ENCODE measurements around the gene TMEM87B. TPM values are rescaled to one million over a fixed set of nuclear protein-coding genes. Genes with fewer than 3 reads are reported as not detected.
A peak's percentile ranks its signal among the peaks of the same experiment; 100 is the strongest.

Gene TMEM87B
- total RNA-seq, 1 donor, result 33.7 TPM

DNA sequence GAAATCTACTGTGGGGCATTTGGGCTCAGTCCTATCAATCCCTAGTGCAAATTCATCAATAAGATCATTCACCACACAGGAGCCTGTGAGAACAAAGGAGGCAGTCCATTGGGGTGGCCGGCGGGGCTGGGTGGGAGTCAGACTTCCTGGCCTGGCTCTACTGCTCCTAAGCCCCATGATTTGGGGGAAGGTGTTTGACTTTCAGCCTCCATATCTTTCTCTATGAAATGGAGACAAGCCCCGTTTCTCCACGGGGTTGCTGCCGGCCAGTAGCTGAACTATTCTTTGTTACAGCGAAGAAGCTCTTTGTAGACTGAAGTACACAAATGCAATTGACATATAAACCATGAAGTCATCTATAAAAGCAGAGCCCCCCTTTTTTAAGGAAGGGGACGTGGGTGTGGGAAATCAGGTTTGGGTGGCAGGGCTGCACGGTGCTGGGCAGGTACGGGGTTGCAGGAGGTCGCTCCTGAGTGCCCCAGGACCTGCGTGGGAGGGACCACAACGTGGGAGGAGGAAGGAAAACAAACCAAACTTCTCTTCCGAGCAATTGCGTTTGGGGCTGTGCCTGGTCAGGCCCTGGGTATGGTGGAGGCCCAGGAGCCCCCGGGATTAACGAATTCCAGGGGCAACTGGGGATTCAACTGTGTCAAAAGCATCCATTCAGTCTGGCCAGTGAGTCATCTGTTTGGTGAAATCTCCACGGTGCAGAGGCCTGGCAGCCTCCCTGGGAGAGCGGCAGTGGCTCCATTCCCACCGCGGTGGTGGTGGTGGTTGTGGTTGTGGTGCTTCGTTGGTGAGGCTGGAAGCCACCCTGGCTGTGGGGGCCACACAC lies 101.3 kb downstream of the TMEM87B start:
- no peak overlapping the region for H2AFZ ChIP-seq (ENCODE audit: low read length)
- peak; percentile 99 for DNase-seq (ENCODE audit: insufficient read length, low spot score, missing footprints)

DNA sequence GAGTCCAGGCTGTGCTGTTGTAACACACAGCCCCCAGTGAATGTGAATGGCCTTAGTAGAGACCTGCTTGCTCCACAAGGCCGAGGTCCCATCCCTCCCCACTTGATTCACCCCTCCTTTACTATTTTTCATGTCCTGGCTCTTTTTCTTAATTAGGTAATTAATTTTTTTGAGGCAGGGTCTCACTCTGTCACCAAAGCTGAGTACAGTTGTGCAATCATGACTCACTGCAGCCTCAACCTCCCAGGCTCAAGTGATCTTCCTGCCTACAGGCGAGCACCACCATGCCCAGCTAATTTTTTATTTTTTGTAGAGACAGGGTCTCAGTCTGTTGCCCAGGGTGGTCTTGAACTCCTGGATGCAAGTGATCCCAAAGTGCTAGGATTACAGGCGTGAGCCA lies 102.4 kb downstream of the TMEM87B start:
- Histone ChIP-seq H2AFZ (ENCODE audit: low read length) (no peak overlapping the region), H3K9me3 (ENCODE audit: low read depth, low read length) (no peaks in the 10 kb centered on the region), H3K4me3 (ENCODE audit: insufficient read depth, low read length) (no peak overlapping the region), H3K27ac (ENCODE audit: low read depth, low read length) (peak overlapping the region; percentile 86), H3K79me2 (ENCODE audit: insufficient read depth, low read length) (no peaks in the 10 kb centered on the region), H3K36me3 (ENCODE audit: insufficient read depth, low read length) (no peaks in the 10 kb centered on the region), H4K20me1 (ENCODE audit: insufficient read depth, low read length) (no peaks in the 10 kb centered on the region), H3K4me2 (ENCODE audit: insufficient read depth, low read length) (no peak overlapping the region), H3K27me3 (ENCODE audit: insufficient read depth, low read length) (no peaks in the 10 kb centered on the region), H3K4me1 (ENCODE audit: insufficient read depth, low read length) (peaks cover 32% of the 10 kb centered on the region)
- no peak for TF ChIP-seq CTCF (IDR thresholded peaks at IDR 0.05; ENCODE audit: extremely low read depth, low read depth, low read length)
- DNase-seq (ENCODE audit: insufficient read length, low spot score, missing footprints), result no peak

More for the DNA sequence above, 101.3 kb downstream of the TMEM87B start:
- H3K4me1 ChIP-seq (ENCODE audit: insufficient read depth, low read length), result peaks cover 42% of the 10 kb centered on the region
- H4K20me1 ChIP-seq (ENCODE audit: insufficient read depth, low read length), result no peaks in the 10 kb centered on the region
- TF ChIP-seq CTCF (IDR thresholded peaks at IDR 0.05; ENCODE audit: extremely low read depth, low read depth, low read length), result no peak
- no peak overlapping the region for H3K4me3 ChIP-seq (ENCODE audit: insufficient read depth, low read length)
- H3K36me3 ChIP-seq (ENCODE audit: insufficient read depth, low read length), result no peaks in the 10 kb centered on the region
- H3K27ac ChIP-seq (ENCODE audit: low read depth, low read length), result peak overlapping the region; percentile 86
- no peaks in the 10 kb centered on the region for H3K9me3 ChIP-seq (ENCODE audit: low read depth, low read length)
- no peaks in the 10 kb centered on the region for H3K27me3 ChIP-seq (ENCODE audit: insufficient read depth, low read length)
- peak overlapping the region; percentile 1 for H3K4me2 ChIP-seq (ENCODE audit: insufficient read depth, low read length)
- peaks cover 3% of the 10 kb centered on the region for H3K79me2 ChIP-seq (ENCODE audit: insufficient read depth, low read length)

DNA sequence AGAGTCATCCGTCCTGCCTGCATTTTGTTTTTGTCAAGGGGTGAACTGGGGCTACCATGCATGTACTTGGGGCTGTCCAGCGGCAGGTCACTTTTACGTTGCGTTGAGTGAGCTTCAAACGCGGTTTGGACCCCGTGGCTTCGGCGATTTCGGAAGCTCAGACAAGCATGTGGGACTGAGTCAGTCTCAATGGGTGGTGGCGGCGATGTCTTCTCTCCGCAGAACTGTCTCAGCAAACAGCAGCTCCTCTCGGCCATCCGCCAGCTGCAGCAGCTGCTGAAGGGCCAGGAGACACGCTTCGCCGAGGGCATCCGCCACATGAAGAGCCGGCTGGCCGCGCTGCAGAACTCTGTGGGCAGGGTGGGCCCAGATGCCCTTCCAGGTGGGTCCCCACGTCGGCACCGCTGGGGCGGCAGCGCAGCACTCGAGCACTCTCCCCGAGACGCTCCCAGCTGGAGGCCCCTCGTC lies 104.4 kb downstream of the TMEM87B start:
- Histone ChIP-seq H4K20me1 (ENCODE audit: insufficient read depth, low read length) (no peaks in the 10 kb centered on the region), H3K4me2 (ENCODE audit: insufficient read depth, low read length) (no peak overlapping the region), H3K4me3 (ENCODE audit: insufficient read depth, low read length) (no peak overlapping the region), H3K27me3 (ENCODE audit: insufficient read depth, low read length) (no peaks in the 10 kb centered on the region), H3K79me2 (ENCODE audit: insufficient read depth, low read length) (no peaks in the 10 kb centered on the region), H3K27ac (ENCODE audit: low read depth, low read length) (no peak overlapping the region), H2AFZ (ENCODE audit: low read length) (no peak overlapping the region), H3K9me3 (ENCODE audit: low read depth, low read length) (no peaks in the 10 kb centered on the region), H3K4me1 (ENCODE audit: insufficient read depth, low read length) (peaks cover 19% of the 10 kb centered on the region), H3K36me3 (ENCODE audit: insufficient read depth, low read length) (no peaks in the 10 kb centered on the region)
- peak; percentile 58 for DNase-seq (ENCODE audit: insufficient read length, low spot score, missing footprints)
- no peak for TF ChIP-seq CTCF (IDR thresholded peaks at IDR 0.05; ENCODE audit: extremely low read depth, low read depth, low read length)
